Karpas-422 (cell line): ENCODE results near the gene TMEM212. TPM values are rescaled to one million over a fixed set of nuclear protein-coding genes. Genes with fewer than 3 reads are reported as not detected.

Source experiments
- DNase-seq: peaks from one replicate; pipeline ENCODE4 v3.0.0-alpha.2; 2015
- H2AFZ ChIP-seq: fragments of 200-600 bp; sonication (generic); 2 replicates; pipeline ENCODE4 v1.6.1; 2014; ENCODE audit warnings: antibody characterized with exemption, low read length, mixed read lengths
- H3K27ac ChIP-seq: fragments of 200-600 bp; sonication (generic); 2 replicates; pipeline ENCODE4 v1.5.1; 2014; ENCODE audit warnings: mild to moderate bottlenecking, low read length, moderate library complexity
- H3K27me3 ChIP-seq: fragments of 200-600 bp; sonication (generic); 2 replicates; pipeline ENCODE4 v1.6.1; 2014; ENCODE audit warnings: low read length, mixed read lengths
- H3K36me3 ChIP-seq: fragments of 200-600 bp; sonication (generic); 2 replicates; pipeline ENCODE4 v1.6.1; 2014; ENCODE audit warnings: low read length, mixed read lengths; ENCODE audit not compliant: insufficient read depth
- H3K4me1 ChIP-seq: fragments of 200-600 bp; sonication (generic); 2 replicates; pipeline ENCODE4 v1.6.1; 2014; ENCODE audit warnings: mild to moderate bottlenecking, low read length, mixed read lengths
- H3K4me2 ChIP-seq: fragments of 200-600 bp; sonication (generic); 2 replicates; pipeline ENCODE4 v1.6.1; 2014; ENCODE audit warnings: low read length, low read depth, mild to moderate bottlenecking; ENCODE audit not compliant: poor library complexity, severe bottlenecking
- H3K4me3 ChIP-seq: fragments of 200-600 bp; sonication (generic); 2 replicates; pipeline ENCODE4 v1.5.1; 2014; ENCODE audit warnings: mild to moderate bottlenecking, antibody characterized with exemption, low read length, mixed read lengths
- H3K79me2 ChIP-seq: fragments of 200-600 bp; sonication (generic); 2 replicates; pipeline ENCODE4 v1.6.1; 2014; ENCODE audit warnings: mild to moderate bottlenecking, low read length, mixed read lengths
- H3K9ac ChIP-seq: fragments of 200-600 bp; sonication (generic); 2 replicates; pipeline ENCODE4 v1.6.0; 2014; ENCODE audit warnings: low read length
- H3K9me2 ChIP-seq: fragments of 200-600 bp; sonication (generic), shearing (Covaris generic); replicated peaks from 2 replicates; pipeline ENCODE4 v1.6.0; 2014; ENCODE audit warnings: mild to moderate bottlenecking, low read length, moderate library complexity; ENCODE audit not compliant: insufficient read depth
- H3K9me3 ChIP-seq: fragments of 300-700, 200-600 bp; sonication (generic); 2 replicates; pipeline ENCODE4 v1.6.1; 2014; ENCODE audit warnings: low read length, mixed read lengths
- H4K20me1 ChIP-seq: fragments of 200-600 bp; sonication (generic); 2 replicates; pipeline ENCODE4 v1.6.1; 2014; ENCODE audit warnings: mild to moderate bottlenecking, antibody characterized with exemption, low read length, low read depth; ENCODE audit not compliant: insufficient read depth
- total RNA-seq: library from RNA; depleted of rRNA; stranded (reverse); fragments of >200 nt; shearing (Covaris generic); gene quantifications from 2 replicates; pipeline ENCODE4 v1.2.3, GENCODE V29; 2014; ENCODE audit warnings: low replicate concordance

The TMEM212 gene
- total RNA-seq, 1 experiment from 2014 or later: not detected

GRCh38 chr3:171827836-171828458, 15.2 kb upstream of the TMEM212 start:
- H2AFZ ChIP-seq: no peak overlapping the region
- H3K9me3 ChIP-seq: no peaks in the 10 kb centered on the region
- H4K20me1 ChIP-seq: no peaks in the 10 kb centered on the region
- H3K27me3 ChIP-seq: no peaks in the 10 kb centered on the region
- H3K9ac ChIP-seq: no peak overlapping the region
- no peak overlapping the region for H3K27ac ChIP-seq
- DNase-seq: no peak
- H3K9me2 ChIP-seq: no peaks in the 10 kb centered on the region
- H3K36me3 ChIP-seq: no peaks in the 10 kb centered on the region
- no peak overlapping the region for H3K4me3 ChIP-seq
- no peak overlapping the region for H3K4me2 ChIP-seq
- no peaks in the 10 kb centered on the region for H3K79me2 ChIP-seq
- H3K4me1 ChIP-seq: peaks cover 2% of the 10 kb centered on the region; the same call in 1 of the 2 replicates

GRCh38 chr3:171828902-171829770, 14.0 kb upstream of the TMEM212 start:
- no peak overlapping the region for H2AFZ ChIP-seq
- no peaks in the 10 kb centered on the region for H3K36me3 ChIP-seq
- no peaks in the 10 kb centered on the region for H3K79me2 ChIP-seq
- no peaks in the 10 kb centered on the region for H4K20me1 ChIP-seq
- no peak overlapping the region for H3K27ac ChIP-seq
- H3K9me2 ChIP-seq: no peaks in the 10 kb centered on the region
- no peaks in the 10 kb centered on the region for H3K27me3 ChIP-seq
- H3K9ac ChIP-seq: no peak overlapping the region
- H3K9me3 ChIP-seq: no peaks in the 10 kb centered on the region
- no peak overlapping the region for H3K4me3 ChIP-seq
- no peak overlapping the region for H3K4me2 ChIP-seq
- peaks cover 5% of the 10 kb centered on the region for H3K4me1 ChIP-seq
- DNase-seq: no peak

- H3K9ac ChIP-seq: no peak overlapping the region
- H3K9me3 ChIP-seq: no peaks in the 10 kb centered on the region
- peaks cover 6% of the 10 kb centered on the region for H3K4me1 ChIP-seq
- no peaks in the 10 kb centered on the region for H3K9me2 ChIP-seq
- no peak overlapping the region for H2AFZ ChIP-seq
- H4K20me1 ChIP-seq: no peaks in the 10 kb centered on the region
- no peaks in the 10 kb centered on the region for H3K36me3 ChIP-seq
- no peak overlapping the region for H3K4me3 ChIP-seq
- no peak overlapping the region for H3K4me2 ChIP-seq
- H3K79me2 ChIP-seq: no peaks in the 10 kb centered on the region
- H3K27me3 ChIP-seq: no peaks in the 10 kb centered on the region
- H3K27ac ChIP-seq: no peak overlapping the region
- DNase-seq: peak; percentile 48
Observed at GRCh38 chr3:171829841-171830517, 13.2 kb upstream of the TMEM212 start.

DNA sequence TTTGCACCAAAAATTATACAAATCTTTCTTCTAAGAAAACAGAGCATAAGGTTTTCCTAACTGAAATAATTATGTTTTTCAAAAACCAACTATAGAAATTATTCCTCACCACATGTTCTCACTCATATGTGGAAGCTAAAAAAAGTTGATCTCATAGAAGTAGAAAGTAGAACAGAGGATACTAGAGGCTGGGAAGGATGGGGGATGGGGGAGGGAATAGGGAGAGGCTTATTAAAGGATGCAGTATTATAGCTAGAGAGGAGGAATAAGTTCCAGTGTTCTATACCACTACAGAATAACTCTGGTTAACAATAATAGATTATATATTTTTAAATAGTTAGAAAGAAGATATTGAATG, 12.7 kb upstream of the TMEM212 start:
- Histone ChIP-seq H3K36me3 (no peaks in the 10 kb centered on the region), H3K4me1 (peaks cover 6% of the 10 kb centered on the region), H3K9ac (no peak overlapping the region), H2AFZ (no peak overlapping the region), H3K9me3 (no peaks in the 10 kb centered on the region), H3K4me3 (no peak overlapping the region), H3K27ac (no peak overlapping the region), H3K79me2 (no peaks in the 10 kb centered on the region), H3K4me2 (no peak overlapping the region), H3K27me3 (no peaks in the 10 kb centered on the region), H3K9me2 (no peaks in the 10 kb centered on the region), H4K20me1 (no peaks in the 10 kb centered on the region)
- no peak for DNase-seq

GRCh38 chr3:171831936-171832335, 11.2 kb upstream of the TMEM212 start:
- Histone ChIP-seq H3K79me2 (no peaks in the 10 kb centered on the region), H3K9me2 (no peaks in the 10 kb centered on the region), H4K20me1 (no peaks in the 10 kb centered on the region), H3K9me3 (no peaks in the 10 kb centered on the region), H3K27ac (no peak overlapping the region), H3K36me3 (no peaks in the 10 kb centered on the region), H3K27me3 (no peaks in the 10 kb centered on the region), H3K4me2 (no peak overlapping the region), H2AFZ (no peak overlapping the region), H3K4me1 (peaks cover 6% of the 10 kb centered on the region), H3K9ac (no peak overlapping the region), H3K4me3 (no peak overlapping the region)
- DNase-seq: no peak

GRCh38 chr3:171832989-171833388, 10.2 kb upstream of the TMEM212 start:
- no peak overlapping the region for H3K27ac ChIP-seq
- no peak overlapping the region for H3K9ac ChIP-seq

GRCh38 chr3:171833789-171834460, 9.2 kb upstream of the TMEM212 start:
- H4K20me1 ChIP-seq: no peaks in the 10 kb centered on the region
- H3K27me3 ChIP-seq: no peaks in the 10 kb centered on the region
- H3K9ac ChIP-seq: no peak overlapping the region
- H3K27ac ChIP-seq: no peak overlapping the region
- H3K9me3 ChIP-seq: no peaks in the 10 kb centered on the region
- peaks cover 4% of the 10 kb centered on the region; the same call in 1 of the 2 replicates for H3K4me1 ChIP-seq
- no peaks in the 10 kb centered on the region for H3K9me2 ChIP-seq
- no peaks in the 10 kb centered on the region for H3K79me2 ChIP-seq
- no peak overlapping the region for H3K4me3 ChIP-seq
- DNase-seq: no peak
- H3K36me3 ChIP-seq: no peaks in the 10 kb centered on the region
- H3K4me2 ChIP-seq: no peak overlapping the region
- H2AFZ ChIP-seq: no peak overlapping the region

More at GRCh38 chr3:171832989-171833388, 10.2 kb upstream of the TMEM212 start:
- no peaks in the 10 kb centered on the region for H3K27me3 ChIP-seq
- H3K4me3 ChIP-seq: no peak overlapping the region
- no peaks in the 10 kb centered on the region for H3K79me2 ChIP-seq
- H3K9me3 ChIP-seq: no peaks in the 10 kb centered on the region
- no peaks in the 10 kb centered on the region for H3K9me2 ChIP-seq
- DNase-seq: no peak
- H3K4me2 ChIP-seq: no peak overlapping the region
- no peak overlapping the region for H2AFZ ChIP-seq
- H3K36me3 ChIP-seq: no peaks in the 10 kb centered on the region
- H4K20me1 ChIP-seq: no peaks in the 10 kb centered on the region
- peaks cover 4% of the 10 kb centered on the region; the same call in 1 of the 2 replicates for H3K4me1 ChIP-seq

GRCh38 chr3:171834461-171834801, 8.7 kb upstream of the TMEM212 start:
- H3K9me3 ChIP-seq: no peaks in the 10 kb centered on the region
- no peak overlapping the region for H3K4me3 ChIP-seq
- H3K9ac ChIP-seq: no peak overlapping the region
- H3K27ac ChIP-seq: no peak overlapping the region
- no peaks in the 10 kb centered on the region for H3K9me2 ChIP-seq
- no peaks in the 10 kb centered on the region for H3K27me3 ChIP-seq
- no peaks in the 10 kb centered on the region for H3K79me2 ChIP-seq
- H3K36me3 ChIP-seq: no peaks in the 10 kb centered on the region
- no peaks in the 10 kb centered on the region for H4K20me1 ChIP-seq
- DNase-seq: no peak
- H3K4me1 ChIP-seq: peaks cover 4% of the 10 kb centered on the region; the same call in 1 of the 2 replicates
- no peak overlapping the region for H3K4me2 ChIP-seq
- H2AFZ ChIP-seq: no peak overlapping the region
